ENCODE results near the gene DDX10. TPM values are rescaled to one million over a fixed set of nuclear protein-coding genes. Genes with fewer than 3 reads are reported as not detected.
A peak's percentile ranks its signal among the peaks of the same experiment; 100 is the strongest.

Gene DDX10
- total RNA-seq, 1 experiment from 2014 or later = 40.4 TPM

DNA sequence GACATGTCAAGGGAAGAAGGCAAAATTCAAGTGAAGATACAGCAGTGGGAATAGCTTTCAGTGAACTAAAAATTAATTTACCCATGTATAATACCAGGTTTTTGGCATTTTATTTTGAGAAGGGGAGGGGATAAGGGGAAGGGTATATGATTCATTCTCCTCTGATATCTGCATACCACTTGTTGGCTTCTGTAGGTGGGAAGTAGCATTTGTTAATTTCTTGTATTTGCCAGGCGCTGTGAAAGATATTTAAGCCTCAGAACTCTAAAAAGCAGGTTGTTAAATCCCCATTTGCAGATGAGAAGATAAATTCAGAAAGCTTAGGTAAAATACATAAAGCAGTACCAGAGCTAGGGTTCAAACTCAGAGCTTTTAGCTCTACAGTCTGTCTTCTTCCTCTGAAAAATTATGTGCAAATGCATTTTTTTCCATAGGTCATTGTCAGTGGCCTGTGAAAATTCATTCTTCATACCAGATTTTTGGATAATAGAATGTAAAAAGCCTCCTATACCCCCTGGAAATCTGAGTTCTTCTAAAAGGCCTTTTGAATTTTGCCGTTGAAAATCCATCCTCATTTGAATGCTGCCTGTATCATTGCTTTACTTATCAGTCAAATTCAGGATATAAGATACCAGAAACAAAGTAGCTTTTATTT lies 221.3 kb downstream of the DDX10 start:
- no peak for DNase-seq (ENCODE audit: low spot score)
- in situ Hi-C loops (cut with HindIII; ENCODE audit: low sequenced_read_pairs) = no loop called here

DNA sequence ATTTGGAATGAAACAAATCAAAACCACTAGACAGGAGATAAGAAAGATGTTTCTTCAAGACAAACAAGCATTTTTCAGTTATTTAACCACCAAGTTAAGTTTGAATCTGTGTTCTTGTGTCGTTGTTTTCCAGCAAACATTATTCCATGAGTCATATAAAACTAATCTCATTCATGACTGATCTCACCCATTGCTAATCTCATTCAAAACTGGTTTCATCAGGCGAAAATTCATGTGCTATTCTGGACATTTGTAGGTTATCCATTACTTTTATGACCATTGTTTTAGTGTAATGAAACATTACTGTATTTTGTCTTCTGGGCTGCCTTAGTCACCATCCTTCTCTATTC lies 221.8 kb downstream of the DDX10 start:
- in situ Hi-C loops (cut with HindIII; ENCODE audit: low sequenced_read_pairs) = no loop called here

DNA sequence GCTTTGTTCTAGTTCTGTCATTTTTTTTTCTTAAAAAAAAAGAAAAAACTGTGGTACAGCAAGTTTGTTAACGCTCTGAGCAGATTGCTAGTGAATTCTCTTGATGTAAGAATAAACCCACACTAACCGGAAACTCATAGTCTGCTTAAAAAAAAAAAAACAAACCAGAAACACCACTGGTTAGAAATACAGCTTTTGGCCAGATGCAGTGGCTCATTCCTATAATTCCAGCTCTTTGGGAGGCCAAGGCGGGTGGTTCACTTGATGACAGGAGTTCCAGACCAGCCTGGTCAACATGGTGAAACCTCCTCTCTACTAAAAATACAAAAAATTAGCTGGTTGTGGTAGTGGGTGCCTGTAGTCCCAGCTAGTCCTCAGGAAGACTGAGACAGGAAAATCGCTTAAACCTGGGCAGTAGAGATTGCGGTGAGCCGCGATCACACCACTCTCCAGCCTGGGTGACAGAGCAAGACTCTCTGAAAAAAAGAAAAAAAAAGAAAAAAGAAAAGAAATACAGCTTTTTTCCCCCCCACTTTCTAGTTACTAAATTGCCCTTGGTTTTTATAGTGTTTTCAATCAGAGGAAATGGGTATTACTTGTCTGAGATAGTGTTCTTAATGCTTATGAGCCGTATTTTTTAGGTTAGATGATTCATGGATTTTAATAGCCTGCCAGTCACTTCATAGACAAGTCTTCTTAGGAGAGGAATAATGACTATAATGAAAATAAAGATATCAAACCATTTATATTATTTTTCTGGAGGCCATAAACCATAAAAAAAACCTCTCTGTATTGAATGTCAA lies 222.8 kb downstream of the DDX10 start:
- DNase-seq (ENCODE audit: low spot score) = no peak
- in situ Hi-C loops (cut with HindIII; ENCODE audit: low sequenced_read_pairs) = no loop called here

More for the DNA sequence above, 221.8 kb downstream of the DDX10 start:
- no peak for DNase-seq (ENCODE audit: low spot score)

DNA sequence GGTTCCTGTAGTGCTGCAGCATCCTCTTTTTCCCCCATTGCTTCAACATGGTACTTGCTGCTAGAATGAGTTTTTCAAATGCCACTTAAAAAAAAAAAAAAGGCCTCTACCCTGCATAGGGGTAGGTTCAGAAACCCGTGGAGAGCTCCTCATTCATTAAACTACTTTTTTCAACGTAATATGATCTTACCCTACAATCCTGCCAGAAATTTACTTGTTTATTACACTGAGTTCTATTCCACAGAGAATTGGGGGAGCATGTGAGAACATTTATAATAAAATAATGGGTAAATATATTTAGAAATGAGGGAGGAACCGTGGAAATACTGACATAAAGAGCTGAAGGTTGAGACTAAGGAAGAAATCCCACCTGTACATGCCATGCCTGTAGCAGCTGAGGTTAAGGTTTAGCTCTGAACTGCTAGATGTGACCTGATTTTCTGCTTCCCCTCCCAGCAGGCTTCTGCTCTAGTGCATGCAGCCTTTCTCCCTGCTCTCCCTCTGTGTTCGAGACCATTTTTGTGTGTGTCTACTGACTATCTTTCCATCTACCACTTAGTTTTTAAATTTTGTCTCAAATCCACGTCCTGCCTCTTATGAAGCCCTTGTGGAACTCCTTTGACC lies 225.7 kb downstream of the DDX10 start:
- peak; percentile 42 for DNase-seq (ENCODE audit: low spot score)
- in situ Hi-C loops (cut with HindIII; ENCODE audit: low sequenced_read_pairs) = no loop called here

DNA sequence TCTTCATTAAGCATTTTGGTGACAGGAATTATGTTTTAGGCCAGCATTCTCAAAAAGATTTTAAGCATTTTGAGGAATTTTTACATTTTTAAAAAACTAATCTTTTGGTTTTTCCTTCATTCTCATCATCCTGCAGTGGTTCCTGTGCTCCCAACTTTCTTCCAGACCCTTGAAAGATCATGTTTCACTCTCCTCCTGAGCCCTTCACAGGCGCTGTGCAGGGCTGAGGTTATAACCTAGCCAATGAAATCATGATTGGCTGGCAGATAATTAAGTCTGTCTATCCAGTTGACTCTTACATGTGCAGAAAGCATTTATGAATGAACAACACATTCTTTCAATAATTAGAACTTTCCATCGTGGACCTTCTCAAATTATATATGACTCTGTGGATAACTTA lies 226.3 kb downstream of the DDX10 start:
- no peak for DNase-seq (ENCODE audit: low spot score)
- in situ Hi-C loops (cut with HindIII; ENCODE audit: low sequenced_read_pairs) = no loop called here

DNA sequence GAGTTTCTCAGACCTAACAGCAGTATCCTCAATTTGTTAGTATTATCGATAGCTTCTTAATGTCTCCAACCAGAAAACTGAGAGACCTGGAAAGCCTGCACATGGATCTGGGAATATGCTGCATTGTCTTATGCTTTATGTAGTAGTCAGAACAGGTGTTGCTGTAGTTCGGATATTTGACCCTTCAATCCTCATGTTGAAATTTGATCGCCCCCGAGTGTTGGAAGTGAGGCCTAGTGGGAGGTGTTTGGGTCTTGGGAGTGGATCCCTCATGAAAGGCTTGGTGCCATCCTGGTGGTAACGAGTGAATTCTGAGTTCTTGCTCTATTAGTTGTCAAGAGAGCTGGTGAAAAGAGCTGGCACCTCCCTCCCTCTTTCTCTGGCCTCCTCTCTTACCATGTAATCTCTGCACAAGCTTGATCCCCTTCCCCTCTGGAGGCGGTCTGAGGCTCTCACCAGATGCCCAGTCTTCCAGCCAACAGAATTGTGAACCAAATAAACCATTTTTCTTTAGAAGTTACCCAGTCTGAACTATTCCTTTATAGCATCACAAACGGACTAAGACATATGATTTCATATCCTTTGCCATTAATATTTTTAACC lies 227.1 kb downstream of the DDX10 start:
- no peak for DNase-seq (ENCODE audit: low spot score)
- in situ Hi-C loops (cut with HindIII; ENCODE audit: low sequenced_read_pairs) = no loop called here

DNA sequence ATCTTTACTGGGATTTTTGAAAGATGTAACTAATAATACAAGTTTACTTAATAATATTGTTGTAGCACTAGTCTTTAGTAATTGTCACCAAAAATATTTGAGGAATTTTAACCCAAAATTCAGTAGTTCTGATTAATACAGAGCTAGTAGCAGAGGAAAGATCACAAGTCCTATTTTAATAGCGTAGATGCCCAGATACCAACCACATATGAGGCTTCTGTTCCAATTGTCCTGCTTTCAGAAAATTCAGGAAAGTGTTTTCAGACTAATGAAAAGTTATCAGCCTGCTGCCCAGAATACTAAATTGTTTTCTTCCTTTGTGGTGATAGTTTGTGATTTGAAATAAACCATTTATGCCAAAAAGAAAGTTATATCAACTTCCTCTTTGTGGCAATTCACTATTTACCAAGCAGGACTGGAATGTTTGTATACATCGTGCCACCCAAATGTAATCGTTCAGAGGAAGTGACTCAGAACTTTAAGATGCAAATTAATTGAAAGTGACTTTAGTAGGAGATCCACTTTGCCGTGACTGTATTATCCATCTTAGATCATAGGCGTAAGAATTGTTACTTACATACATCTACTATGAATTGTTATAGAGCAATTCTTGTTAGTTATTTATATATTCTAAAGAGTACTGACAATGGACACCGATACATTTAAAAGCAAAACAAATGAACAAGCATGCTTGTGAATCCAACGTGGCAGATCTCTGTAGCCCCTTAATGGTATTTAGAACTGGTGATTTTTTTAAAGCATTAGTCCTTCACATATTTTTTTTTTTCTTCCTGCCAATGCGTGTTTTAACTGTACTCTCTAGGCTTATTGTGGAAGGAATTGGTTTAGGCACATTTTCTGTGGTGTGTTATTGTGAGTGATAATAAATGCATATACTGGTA lies 231.0 kb downstream of the DDX10 start:
- DNase-seq (ENCODE audit: low spot score) = no peak

DNA sequence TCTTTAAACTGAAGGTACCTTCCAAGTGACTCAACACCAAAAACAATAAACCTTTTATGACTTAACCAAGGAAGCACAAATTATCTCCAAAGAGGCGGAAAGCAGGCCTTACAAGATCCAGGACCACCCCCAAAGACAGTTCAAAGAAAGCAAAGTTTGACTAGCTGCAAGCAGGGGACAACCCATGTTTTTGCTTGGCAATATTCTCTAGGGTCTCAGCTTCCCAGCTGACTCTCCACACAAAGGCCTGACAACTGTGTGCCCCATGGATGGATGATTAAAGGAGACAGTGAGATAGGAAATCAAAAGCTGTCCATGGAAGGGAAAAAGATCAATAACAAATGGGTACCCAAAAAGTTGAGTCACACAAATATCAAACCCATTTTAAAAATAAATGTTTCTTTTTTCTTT lies 232.2 kb downstream of the DDX10 start:
- in situ Hi-C loops (cut with HindIII; ENCODE audit: low sequenced_read_pairs) = no loop called here
- DNase-seq (ENCODE audit: low spot score) = no peak

More for the DNA sequence above, 231.0 kb downstream of the DDX10 start:
- in situ Hi-C loops (cut with HindIII; ENCODE audit: low sequenced_read_pairs) = no loop called here

DNA sequence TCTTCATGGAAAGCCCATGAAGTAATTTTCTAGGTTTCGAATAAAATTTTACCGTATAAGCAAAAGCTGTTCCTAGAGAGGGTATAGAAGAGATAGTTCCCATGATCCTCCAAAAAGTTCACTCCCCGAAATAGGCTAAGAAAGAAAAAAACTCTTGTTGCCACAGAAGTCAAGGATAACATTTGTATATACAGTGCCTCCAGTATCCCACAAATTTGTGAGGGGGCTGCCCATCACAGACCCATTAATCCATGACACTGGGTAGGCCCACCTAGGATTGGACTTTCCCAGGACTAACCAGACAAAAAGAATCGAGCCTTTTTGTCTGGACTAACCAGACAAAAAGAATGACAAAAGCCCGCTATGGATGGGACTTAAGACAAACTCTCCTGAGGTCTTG lies 233.0 kb downstream of the DDX10 start:
- in situ Hi-C loops (cut with HindIII; ENCODE audit: low sequenced_read_pairs) = no loop called here
- DNase-seq (ENCODE audit: low spot score) = no peak

DNA sequence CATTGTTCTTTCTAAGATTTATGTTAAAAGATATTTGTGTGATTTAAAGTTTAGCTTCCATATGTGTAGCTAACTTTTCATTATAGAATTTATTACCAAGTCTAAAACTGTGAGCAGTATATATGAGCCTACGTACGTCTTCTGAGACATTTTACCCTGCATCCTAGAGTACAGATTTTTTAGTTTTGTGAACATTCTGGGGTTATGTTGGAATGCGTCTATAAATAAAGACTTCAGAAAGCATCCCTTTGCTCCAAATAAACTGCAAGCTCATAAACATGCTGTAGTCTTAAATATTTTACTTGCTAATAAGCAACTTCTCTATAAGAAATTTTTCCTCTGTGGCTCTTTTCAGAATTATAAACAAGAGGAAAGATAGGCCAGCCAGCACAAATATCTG lies 236.5 kb downstream of the DDX10 start:
- in situ Hi-C loops (cut with HindIII; ENCODE audit: low sequenced_read_pairs) = no loop called here

DNA sequence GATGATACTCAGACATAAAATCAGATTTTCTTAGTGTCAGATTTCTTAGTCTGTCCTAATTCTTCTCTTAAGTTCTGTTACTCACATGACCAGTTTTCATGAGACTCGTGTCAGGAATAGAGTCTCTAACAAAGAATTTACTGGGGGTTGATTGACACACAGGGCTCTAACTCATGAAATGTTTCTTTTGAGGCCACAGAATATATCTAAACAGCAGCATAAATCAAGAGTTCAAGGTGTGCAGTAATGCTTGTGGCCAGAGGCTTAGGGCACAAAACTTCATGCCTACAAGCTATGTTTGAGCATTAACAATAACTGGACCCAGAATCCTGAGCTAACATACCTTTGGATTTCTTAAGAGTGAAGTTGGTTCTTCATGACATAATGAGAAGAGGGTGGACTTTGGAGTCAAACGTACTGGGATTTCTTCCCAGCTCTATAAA lies 237.2 kb downstream of the DDX10 start:
- in situ Hi-C loops (cut with HindIII; ENCODE audit: low sequenced_read_pairs) = no loop called here
- no peak for DNase-seq (ENCODE audit: low spot score)

More for the DNA sequence above, 236.5 kb downstream of the DDX10 start:
- no peak for DNase-seq (ENCODE audit: low spot score)

DNA sequence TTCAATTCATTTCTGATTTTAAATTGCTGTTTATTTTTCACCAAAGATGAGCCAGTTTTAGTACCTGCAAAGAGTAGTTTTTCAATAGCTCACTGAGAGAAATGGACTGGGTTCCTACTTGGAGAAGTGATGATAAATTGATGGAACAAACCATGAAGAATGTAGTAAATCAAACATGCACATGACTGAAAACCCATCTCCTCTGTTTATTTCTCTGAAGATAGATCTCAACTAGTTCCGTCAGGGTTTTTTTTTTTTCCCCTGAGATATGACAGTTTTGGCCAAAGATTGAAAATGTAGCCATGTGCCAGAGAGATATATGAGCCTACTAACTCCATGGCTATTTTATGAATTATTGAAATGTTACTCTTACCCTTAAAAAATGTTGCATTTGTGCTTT lies 239.6 kb downstream of the DDX10 start:
- in situ Hi-C loops (cut with HindIII; ENCODE audit: low sequenced_read_pairs) = no loop called here
- DNase-seq (ENCODE audit: low spot score) = no peak

DNA sequence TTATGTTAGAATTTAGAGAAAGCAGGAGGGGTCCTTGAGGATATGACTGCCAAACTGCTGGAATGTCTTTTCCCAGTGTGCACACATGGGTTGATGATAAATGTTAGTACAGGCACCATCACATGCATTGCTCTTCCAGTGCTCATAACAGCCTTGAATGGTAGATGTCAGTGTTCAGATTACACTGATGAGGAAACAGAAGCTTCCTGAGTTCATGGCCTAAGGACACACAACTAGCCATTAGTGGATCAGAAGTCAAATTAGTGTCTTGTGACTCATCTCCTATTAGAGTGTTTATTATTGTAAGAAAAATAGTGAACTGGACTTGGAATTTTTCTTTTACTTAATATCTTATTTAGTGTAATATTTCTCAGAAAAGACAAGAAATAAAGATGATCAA lies 241.5 kb downstream of the DDX10 start:
- no peak for DNase-seq (ENCODE audit: low spot score)
- in situ Hi-C loops (cut with HindIII; ENCODE audit: low sequenced_read_pairs) = no loop called here

DNA sequence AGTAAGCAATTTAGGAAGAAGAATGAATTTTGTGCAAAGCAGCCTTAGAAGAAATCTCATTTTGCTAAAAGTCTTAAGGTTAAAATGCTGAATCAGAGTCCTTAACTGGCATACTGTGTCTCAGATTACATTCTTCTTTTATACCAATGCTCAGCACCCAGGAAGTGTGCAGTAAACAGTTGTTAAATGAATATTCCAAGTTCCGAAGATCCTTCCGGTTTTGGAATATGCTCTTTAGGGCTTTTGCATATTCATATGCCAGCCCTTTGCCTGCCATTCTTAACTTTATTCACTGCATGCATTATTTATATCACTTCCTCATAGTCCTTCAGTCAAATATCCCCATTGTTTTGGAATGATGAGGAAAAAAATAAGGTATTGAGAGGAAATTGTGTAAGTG lies 242.0 kb downstream of the DDX10 start:
- no peak for DNase-seq (ENCODE audit: low spot score)
- in situ Hi-C loops (cut with HindIII; ENCODE audit: low sequenced_read_pairs) = no loop called here

DNA sequence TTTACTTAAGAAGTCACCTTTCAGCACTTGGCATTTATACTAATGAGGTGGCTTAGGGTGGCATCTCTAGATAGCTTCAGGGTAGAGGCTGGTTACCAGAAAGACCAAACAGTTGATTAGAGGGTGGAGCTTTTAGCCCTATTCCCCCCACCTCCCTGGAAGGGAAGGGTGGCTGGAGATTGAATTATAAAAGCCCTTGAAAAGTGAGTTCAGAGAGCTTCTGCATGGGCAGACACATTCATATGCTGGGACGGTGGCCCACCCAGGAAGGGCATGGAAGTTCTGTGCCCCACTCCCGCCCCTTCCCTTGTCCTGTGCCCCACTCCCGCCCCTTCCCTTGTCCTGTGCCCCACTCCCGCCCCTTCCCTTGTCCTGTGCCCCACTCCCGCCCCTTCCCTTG lies 244.2 kb downstream of the DDX10 start:
- DNase-seq (ENCODE audit: low spot score) = no peak
- in situ Hi-C loops (cut with HindIII; ENCODE audit: low sequenced_read_pairs) = no loop called here

DNA sequence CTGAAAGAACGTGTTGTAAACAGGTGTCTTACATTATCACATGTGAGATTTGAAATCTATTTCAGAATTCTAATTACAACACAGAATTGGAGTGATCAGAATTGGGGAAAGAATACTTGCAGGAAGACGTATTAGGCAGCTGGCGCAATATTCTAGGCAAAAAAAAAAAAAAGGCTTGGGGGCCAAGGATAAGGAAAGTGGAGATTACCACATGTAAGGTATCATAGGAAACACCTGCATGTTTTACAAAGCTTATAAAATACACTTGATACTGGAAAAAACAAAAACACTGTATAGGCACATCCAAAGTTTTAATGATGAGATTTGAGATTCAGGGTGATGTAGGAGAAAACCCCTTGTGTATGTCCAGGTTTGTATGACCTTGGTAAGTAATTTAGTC lies 245.1 kb downstream of the DDX10 start:
- no peak for DNase-seq (ENCODE audit: low spot score)
- in situ Hi-C loops (cut with HindIII; ENCODE audit: low sequenced_read_pairs) = no loop called here

DNA sequence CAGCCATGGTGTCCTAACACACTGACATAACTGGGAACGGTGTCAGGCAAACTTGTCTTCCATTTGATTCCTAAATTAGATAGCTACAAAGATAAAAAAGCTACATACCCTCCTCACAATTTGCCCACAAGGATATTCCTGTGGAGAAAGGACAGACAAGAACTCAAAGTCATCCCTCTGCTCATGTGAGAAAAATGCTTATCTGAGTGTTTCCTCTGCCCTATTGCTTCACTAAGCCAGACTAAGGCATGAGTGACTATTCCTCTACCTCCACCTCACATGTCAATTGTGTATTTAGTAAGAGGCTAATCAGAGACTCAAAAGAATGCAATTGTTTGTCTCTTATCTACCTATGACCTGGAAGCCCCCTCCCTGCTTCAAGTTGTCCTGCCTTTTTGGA lies 247.7 kb downstream of the DDX10 start:
- in situ Hi-C loops (cut with HindIII; ENCODE audit: low sequenced_read_pairs) = no loop called here
- DNase-seq (ENCODE audit: low spot score) = no peak

DNA sequence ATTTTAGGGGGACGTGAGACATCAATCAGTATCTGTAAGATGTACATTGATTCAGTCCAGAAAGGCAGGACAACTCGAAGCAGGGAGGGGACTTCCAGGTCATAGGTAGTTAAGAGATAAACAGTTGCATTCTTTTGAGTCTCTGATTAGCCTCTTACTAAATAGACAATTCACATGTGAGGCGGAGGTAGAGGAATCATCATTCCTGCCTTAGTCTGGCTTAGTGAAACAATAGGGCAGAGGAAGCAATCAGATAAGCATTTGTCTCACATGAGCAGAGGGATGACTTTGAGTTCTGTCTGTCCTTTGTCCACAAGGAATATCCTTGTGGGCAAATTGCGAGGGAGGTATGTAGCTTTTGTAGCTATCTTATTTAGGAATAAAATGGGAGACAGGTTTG lies 248.3 kb downstream of the DDX10 start:
- in situ Hi-C loops (cut with HindIII; ENCODE audit: low sequenced_read_pairs) = no loop called here
- DNase-seq (ENCODE audit: low spot score) = no peak

DNA sequence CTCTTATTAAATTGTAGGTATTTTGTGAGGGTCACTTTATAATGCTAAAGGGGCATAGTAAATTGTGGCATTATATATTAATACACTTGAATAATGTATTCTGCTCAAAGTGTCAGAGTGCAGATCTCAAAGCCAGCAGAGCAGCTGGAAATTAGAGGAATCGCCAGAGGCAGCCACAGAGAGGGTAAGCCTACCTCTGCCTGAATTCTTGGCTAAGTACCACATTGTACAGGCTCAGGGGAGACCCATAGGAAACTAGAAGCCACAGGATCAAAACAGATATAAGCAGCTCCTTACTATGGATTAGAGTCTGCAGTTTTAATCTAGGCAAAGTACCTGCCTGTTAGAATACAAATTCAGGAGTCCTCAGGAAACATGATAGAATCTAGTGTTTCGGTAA lies 249.3 kb downstream of the DDX10 start:
- in situ Hi-C loops (cut with HindIII; ENCODE audit: low sequenced_read_pairs) = no loop called here
- no peak for DNase-seq (ENCODE audit: low spot score)

Data from G401 (cell line).